OCI-M2 (cell line): Measurements from ENCODE around the gene TMC1.

ENCODE experiments used
- DNase-seq: peaks from one replicate; lab custom pipeline; 2025; ENCODE audit not compliant: unreplicated experiment; lab: John Stamatoyannopoulos, UW

TMC1 gene

GRCh38 chr9:72600671-72601070 lies 79.3 kb downstream of the TMC1 start:
- DNase-seq: no peak

- DNase-seq: no peak
These were observed 80.2 kb downstream of the TMC1 start for GRCh38 chr9:72601615-72602014.

- no peak for DNase-seq
These were observed 91.0 kb downstream of the TMC1 start for GRCh38 chr9:72612449-72612848.

DNA sequence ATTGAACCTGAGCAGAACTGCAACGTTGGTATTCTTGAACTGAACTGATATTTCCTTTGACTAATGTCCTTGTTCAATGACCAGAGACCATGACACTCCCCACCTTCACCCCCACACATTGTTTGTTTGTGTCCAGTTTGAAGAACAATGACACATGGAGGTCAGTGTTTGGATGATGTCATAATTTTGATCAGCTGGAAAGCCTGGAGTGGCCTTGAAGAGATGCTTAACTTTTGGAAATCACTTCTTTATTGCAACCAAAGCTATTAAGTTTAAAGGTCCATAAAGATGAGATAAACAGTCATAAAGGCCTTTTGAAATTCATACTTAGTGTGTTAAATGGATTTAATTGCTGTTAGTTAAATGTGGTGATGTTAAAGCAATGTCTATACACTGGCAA lies 92.7 kb downstream of the TMC1 start:
- no peak for DNase-seq

GRCh38 chr9:72615931-72616330 lies 94.5 kb downstream of the TMC1 start:
- DNase-seq: no peak

- DNase-seq: no peak
These were observed 97.4 kb downstream of the TMC1 start for GRCh38 chr9:72618811-72619210.

DNA sequence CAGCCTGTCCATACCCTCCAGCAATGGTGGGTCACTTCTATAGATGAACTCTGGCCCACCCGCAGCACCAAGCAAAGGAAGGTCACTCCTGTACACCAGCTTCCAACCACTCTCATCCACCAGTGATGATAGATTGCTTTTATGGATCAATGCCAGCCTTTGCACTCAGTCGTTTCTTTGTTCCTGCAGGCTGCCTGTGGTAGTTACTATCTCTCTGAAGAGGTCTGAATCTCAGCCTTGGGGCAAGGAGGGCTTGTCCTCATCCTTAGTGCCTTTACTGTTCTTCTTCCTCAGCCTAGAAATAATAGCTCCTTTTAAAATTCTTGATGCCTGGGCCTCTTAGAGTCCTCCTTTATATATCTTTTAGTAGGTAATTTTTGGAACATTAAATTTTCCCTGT lies 100.8 kb downstream of the TMC1 start:
- no peak for DNase-seq

DNA sequence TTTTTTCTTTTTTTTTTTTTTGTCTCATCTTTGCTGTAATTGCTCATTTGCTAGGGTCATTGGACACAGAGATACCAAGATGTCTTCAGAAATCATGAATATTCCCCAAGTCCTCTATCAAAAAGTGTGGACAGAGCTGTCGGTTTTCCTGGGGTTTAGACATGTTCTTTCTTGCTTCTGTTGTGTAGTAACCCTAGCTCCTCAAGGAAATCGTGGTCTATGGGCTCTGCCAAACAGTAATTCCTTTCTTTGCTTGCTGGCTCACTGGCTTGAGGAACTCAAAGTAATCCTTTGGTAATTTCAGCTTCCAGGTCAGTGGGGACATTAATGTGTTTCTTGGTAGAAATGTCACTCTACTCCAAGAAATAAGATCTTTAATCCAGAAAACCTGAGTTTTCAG lies 101.7 kb downstream of the TMC1 start:
- no peak for DNase-seq

GRCh38 chr9:72627147-72627546 lies 105.7 kb downstream of the TMC1 start:
- DNase-seq: no peak

DNA sequence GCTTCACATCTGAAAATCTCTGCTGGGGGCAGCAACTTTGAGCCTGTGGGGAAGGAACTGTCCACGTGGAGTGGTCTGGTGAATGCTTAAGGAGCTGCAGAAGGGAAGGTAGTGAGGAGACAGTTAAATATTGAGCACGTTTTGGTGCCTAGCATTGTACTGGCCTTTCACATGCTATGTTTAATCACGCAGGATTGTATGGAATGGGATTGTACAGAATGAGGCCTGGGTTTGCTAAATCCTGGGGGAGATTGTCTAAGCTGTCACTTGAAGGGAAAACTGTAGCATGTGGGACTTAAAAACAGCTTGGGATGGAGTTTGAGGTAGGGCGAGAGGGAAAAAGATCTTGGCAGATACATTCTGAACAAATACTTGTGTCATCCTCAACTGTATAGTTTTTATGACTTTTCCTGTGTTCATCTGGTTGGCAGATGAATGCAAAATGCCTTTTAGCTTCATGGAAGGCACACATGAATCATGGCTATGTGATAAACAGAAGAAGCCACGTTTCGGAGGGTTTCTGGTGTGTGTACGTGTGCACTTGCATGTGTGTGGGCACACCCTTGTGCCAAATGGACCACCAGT lies 106.6 kb downstream of the TMC1 start:
- no peak for DNase-seq

GRCh38 chr9:72633966-72634365 lies 112.6 kb downstream of the TMC1 start:
- DNase-seq: no peak

- no peak for DNase-seq
These were observed 113.8 kb downstream of the TMC1 start for GRCh38 chr9:72635197-72635596.

- no peak for DNase-seq
These were observed 115.2 kb downstream of the TMC1 start for GRCh38 chr9:72636621-72637020.

DNA sequence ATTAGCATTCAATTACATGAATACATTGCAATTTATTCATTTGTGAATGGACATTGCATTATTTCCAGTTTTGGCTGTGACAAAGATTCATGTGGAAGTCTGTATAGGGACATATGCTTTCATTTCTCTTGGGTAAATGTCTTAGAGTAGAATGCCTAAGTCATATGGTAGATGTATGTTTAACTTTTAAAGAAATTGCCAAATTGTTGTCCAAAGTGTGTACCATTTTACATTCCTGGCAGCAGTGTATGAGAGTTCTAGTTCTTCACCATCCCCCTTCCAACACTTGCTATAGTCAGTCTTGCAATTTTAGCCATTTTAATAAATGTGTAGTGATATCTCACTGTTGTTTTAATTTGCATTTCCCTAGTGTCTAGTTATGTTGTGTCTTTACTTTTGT lies 122.2 kb downstream of the TMC1 start:
- DNase-seq: no peak

DNA sequence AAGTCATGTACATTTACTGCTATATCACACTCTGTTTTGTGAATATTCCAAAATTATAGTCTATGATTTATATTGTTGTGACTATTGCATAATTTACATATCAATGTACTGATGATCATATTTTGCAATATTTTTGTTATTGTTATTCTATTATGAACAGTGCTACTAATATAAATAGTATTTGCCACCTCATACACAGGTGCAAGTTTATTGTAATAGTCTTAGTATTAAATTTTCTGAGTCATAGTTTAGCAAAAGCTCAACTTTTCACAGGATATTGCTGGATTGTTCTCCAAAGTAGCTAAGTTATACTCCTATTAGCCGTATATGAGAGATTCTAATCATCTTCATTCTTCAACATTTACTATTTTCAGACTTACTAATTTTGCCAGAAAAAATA lies 124.7 kb downstream of the TMC1 start:
- DNase-seq: no peak

DNA sequence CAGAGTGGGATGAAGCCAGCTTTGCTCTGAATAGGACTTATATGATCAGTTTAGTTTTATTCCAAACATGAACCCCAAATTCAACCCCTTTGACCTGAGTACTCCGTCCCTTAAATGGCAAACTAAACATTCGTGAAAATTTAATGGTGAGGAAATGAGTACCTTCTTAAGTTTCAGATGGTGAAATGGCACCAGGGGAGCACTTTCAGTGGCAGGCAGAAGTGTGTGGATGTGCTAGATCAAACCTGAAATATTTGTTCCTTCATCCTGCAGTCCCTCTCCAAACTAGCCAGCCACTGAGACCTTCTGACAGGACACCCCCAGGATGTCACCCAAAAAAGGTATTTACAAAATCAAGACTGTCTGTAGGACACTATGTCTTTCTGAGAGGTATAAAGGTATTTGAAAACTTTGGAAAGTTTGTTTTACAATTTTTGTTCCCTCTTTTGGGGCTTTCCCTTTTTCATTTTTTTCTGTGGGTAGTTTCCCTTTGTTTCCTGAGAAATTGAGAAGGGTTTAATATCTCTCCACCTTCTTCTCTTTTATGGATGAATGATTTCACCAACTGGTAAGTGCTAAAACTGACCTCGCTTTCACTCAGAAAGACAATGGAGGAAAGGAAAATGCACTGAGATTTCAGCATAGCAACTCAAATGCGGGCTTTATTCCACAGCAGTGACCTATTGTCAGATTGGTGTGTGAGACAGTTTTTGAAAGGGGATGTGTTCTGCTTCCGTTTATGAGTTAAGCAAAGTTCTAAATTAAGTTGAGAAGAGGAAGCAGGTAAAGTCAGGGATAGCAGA lies 127.1 kb downstream of the TMC1 start:
- no peak for DNase-seq

DNA sequence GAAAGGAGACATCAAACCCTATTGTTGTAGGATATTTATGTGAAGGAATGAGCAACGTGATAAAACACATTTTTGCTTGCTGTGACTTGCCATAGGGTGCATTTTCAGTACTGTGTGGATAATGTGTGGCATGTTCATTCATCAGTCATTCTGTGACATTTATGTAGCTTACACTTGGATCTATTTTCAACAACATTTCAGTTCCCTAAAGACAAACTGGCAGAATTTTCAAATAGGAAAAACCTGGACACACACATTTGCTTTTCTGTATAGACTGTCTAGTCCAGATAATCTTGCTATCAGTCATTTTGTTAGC lies 127.7 kb downstream of the TMC1 start:
- DNase-seq: no peak

DNA sequence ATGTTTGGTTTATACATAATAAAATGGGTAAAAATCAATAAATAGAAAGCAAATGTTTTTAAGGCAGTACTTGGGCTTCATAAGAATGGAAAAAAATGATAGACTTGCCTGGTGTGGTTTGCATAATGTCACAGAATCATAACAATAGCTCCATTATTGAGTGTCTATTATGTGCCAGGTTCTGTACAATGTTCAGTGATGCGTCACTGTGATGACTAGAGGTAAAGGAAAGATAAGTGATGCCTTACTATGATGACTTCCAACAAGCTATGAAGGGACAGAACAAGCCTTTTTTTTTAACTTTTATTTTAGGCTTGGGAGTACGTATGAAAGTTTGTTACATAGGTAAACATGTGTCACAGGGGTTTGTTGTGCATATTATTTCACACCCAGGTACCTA lies 128.8 kb downstream of the TMC1 start:
- no peak for DNase-seq

GRCh38 chr9:72656021-72656420 lies 134.6 kb downstream of the TMC1 start:
- DNase-seq: no peak

GRCh38 chr9:72657023-72657422 lies 135.6 kb downstream of the TMC1 start:
- no peak for DNase-seq

GRCh38 chr9:72658703-72659102 lies 137.3 kb downstream of the TMC1 start:
- DNase-seq: no peak

- DNase-seq: no peak
These were observed 140.2 kb downstream of the TMC1 start for GRCh38 chr9:72661401-72662135.
